ENCODE measurements around the gene AKAP13. TPM values are rescaled to one million over a fixed set of nuclear protein-coding genes. Genes with fewer than 3 reads are reported as not detected.
"Not testable (repeated sequence)": the region's sequence is repeated elsewhere in the genome, so short reads cannot be mapped to it uniquely, and the experiment has no call there.

AKAP13 gene
- total RNA-seq, 2 experiments from 2014 or later = 106 to 113 TPM

GRCh38 chr15:85485956-85486567 is 105.7 kb downstream of the AKAP13 start:
- ChIA-PET CTCF (interaction anchor here (0.7 to 2.6 kb wide), 14 partner anchors 8 to 354 kb away, joined by 3 to 11 read pairs (median 4); no protein-coding TSS in a partner anchor), POLR2A (no interaction called here)
- Mint-ChIP-seq H3K4me1 (ENCODE audit: low read depth) (peaks cover 69% of the 10 kb centered on the region), H3K36me3 (peaks cover 11% of the 10 kb centered on the region), H3K27ac (peak overlapping the region; percentile 32), H3K9me3 (no peaks in the 10 kb centered on the region), H3K27me3 (no peaks in the 10 kb centered on the region), H3K4me3 (no peak overlapping the region)
- intact Hi-C loops (cut with micrococcal nuclease) = loop anchor here (1.0 to 5.0 kb wide), 5 partner anchors 57 to 354 kb away; no protein-coding TSS in a partner anchor
- DNase-seq = peak; percentile 41

- not testable (repeated sequence) for H3K9me3 Mint-ChIP-seq, H3K27me3 Mint-ChIP-seq, H3K27ac Mint-ChIP-seq, H3K4me3 Mint-ChIP-seq, DNase-seq
- intact Hi-C loops (cut with micrococcal nuclease) = loop anchor here (2.0 to 5.0 kb wide), 3 partner anchors 55 to 215 kb away; no protein-coding TSS in a partner anchor
- H3K36me3 Mint-ChIP-seq = peaks cover 11% of the 10 kb centered on the region
- POLR2A ChIA-PET = interaction anchor here (1.2 kb wide), 1 partner anchor 12 kb away, joined by 3 read pairs; no protein-coding TSS in a partner anchor
- peaks cover 55% of the 10 kb centered on the region for H3K4me1 Mint-ChIP-seq (ENCODE audit: low read depth)
- CTCF ChIA-PET = interaction anchor here (0.7 to 5.2 kb wide), 4 partner anchors 17 to 243 kb away, joined by 3 to 43 read pairs (median 10); no protein-coding TSS in a partner anchor
These were observed 107.4 kb downstream of the AKAP13 start for GRCh38 chr15:85487796-85488195.

- Mint-ChIP-seq H3K27me3 (no peaks in the 10 kb centered on the region), H3K27ac (no peak overlapping the region), H3K36me3 (peaks cover 11% of the 10 kb centered on the region), H3K9me3 (no peaks in the 10 kb centered on the region), H3K4me1 (ENCODE audit: low read depth) (peaks cover 64% of the 10 kb centered on the region), H3K4me3 (no peak overlapping the region)
- DNase-seq = no peak
- ChIA-PET POLR2A (interaction anchor here (0.6 to 2.3 kb wide), 6 partner anchors 11 to 218 kb away, joined by 3 to 8 read pairs (median 4); no protein-coding TSS in a partner anchor), CTCF (interaction anchor here (0.7 to 5.2 kb wide), 8 partner anchors 9 to 351 kb away, joined by 3 to 43 read pairs (median 4); no protein-coding TSS in a partner anchor)
- intact Hi-C loops (cut with micrococcal nuclease) = loop anchor here (5.0 kb wide), 2 partner anchors 192 to 213 kb away; no protein-coding TSS in a partner anchor
These were observed 108.6 kb downstream of the AKAP13 start for GRCh38 chr15:85488997-85489396.

GRCh38 chr15:85489773-85490493 is 109.5 kb downstream of the AKAP13 start:
- no peak for DNase-seq
- H3K36me3 Mint-ChIP-seq = peaks cover 11% of the 10 kb centered on the region
- CTCF ChIA-PET = interaction anchor here (0.9 to 5.2 kb wide), 7 partner anchors 11 to 350 kb away, joined by 3 to 43 read pairs (median 5); no protein-coding TSS in a partner anchor
- H3K9me3 Mint-ChIP-seq = no peaks in the 10 kb centered on the region
- POLR2A ChIA-PET = interaction anchor here (1.2 to 2.3 kb wide), 5 partner anchors 10 to 217 kb away, joined by 4 to 8 read pairs (median 4); no protein-coding TSS in a partner anchor
- no peaks in the 10 kb centered on the region for H3K27me3 Mint-ChIP-seq
- H3K4me3 Mint-ChIP-seq = no peak overlapping the region
- H3K27ac Mint-ChIP-seq = peak overlapping the region; percentile 2
- intact Hi-C loops (cut with micrococcal nuclease) = loop anchor here (5.0 kb wide), 2 partner anchors 193 to 212 kb away; no protein-coding TSS in a partner anchor
- peaks cover 67% of the 10 kb centered on the region for H3K4me1 Mint-ChIP-seq (ENCODE audit: low read depth)

- ChIA-PET CTCF (interaction anchor here (1.9 to 5.2 kb wide), 2 partner anchors 14 to 194 kb away, joined by 6 to 43 read pairs; no protein-coding TSS in a partner anchor), POLR2A (interaction anchor here (2.0 to 2.3 kb wide), 2 partner anchors 9 to 92 kb away, joined by 5 to 8 read pairs; no protein-coding TSS in a partner anchor)
- no peak overlapping the region for H3K27ac Mint-ChIP-seq
- no peaks in the 10 kb centered on the region for H3K27me3 Mint-ChIP-seq
- no peaks in the 10 kb centered on the region for H3K9me3 Mint-ChIP-seq
- H3K36me3 Mint-ChIP-seq = peaks cover 11% of the 10 kb centered on the region
- intact Hi-C loops (cut with micrococcal nuclease) = no loop called here
- no peak overlapping the region for H3K4me3 Mint-ChIP-seq
- H3K4me1 Mint-ChIP-seq (ENCODE audit: low read depth) = peaks cover 74% of the 10 kb centered on the region
- no peak for DNase-seq
These were observed 110.5 kb downstream of the AKAP13 start for GRCh38 chr15:85490856-85491255.

GRCh38 chr15:85491691-85492090 is 111.3 kb downstream of the AKAP13 start:
- no peak for DNase-seq

GRCh38 chr15:85492406-85492805 is 112.0 kb downstream of the AKAP13 start:
- peaks cover 8% of the 10 kb centered on the region for H3K36me3 Mint-ChIP-seq
- no peaks in the 10 kb centered on the region for H3K9me3 Mint-ChIP-seq
- POLR2A ChIA-PET = no interaction called here
- CTCF ChIA-PET = interaction anchor here (3.1 kb wide), 1 partner anchor 12 kb away, joined by 21 read pairs; no protein-coding TSS in a partner anchor
- no peak overlapping the region for H3K27ac Mint-ChIP-seq
- no peaks in the 10 kb centered on the region for H3K27me3 Mint-ChIP-seq
- DNase-seq = no peak
- H3K4me3 Mint-ChIP-seq = no peak overlapping the region
- peaks cover 75% of the 10 kb centered on the region for H3K4me1 Mint-ChIP-seq (ENCODE audit: low read depth)
- intact Hi-C loops (cut with micrococcal nuclease) = no loop called here

More at GRCh38 chr15:85491691-85492090, 111.3 kb downstream of the AKAP13 start:
- POLR2A ChIA-PET = no interaction called here
- Mint-ChIP-seq H3K27ac (no peak overlapping the region), H3K4me1 (ENCODE audit: low read depth) (peaks cover 73% of the 10 kb centered on the region), H3K9me3 (no peaks in the 10 kb centered on the region), H3K27me3 (no peaks in the 10 kb centered on the region), H3K36me3 (peaks cover 11% of the 10 kb centered on the region), H3K4me3 (no peak overlapping the region)
- CTCF ChIA-PET = interaction anchor here (1.9 to 5.2 kb wide), 2 partner anchors 13 to 195 kb away, joined by 6 to 43 read pairs; no protein-coding TSS in a partner anchor
- intact Hi-C loops (cut with micrococcal nuclease) = no loop called here

- Mint-ChIP-seq H3K27me3 (no peaks in the 10 kb centered on the region), H3K4me1 (ENCODE audit: low read depth) (peaks cover 75% of the 10 kb centered on the region), H3K27ac (no peak overlapping the region), H3K36me3 (peaks cover 3% of the 10 kb centered on the region), H3K9me3 (no peaks in the 10 kb centered on the region), H3K4me3 (no peak overlapping the region)
- intact Hi-C loops (cut with micrococcal nuclease) = no loop called here
- no peak for DNase-seq
- ChIA-PET CTCF (interaction anchor here (0.9 to 3.1 kb wide), 3 partner anchors 12 to 81 kb away, joined by 3 to 21 read pairs (median 4); no protein-coding TSS in a partner anchor), POLR2A (no interaction called here)
These were observed 112.9 kb downstream of the AKAP13 start for GRCh38 chr15:85493260-85493659.

- Mint-ChIP-seq H3K36me3 (peaks cover 1% of the 10 kb centered on the region), H3K27ac (no peak overlapping the region), H3K9me3 (no peaks in the 10 kb centered on the region), H3K4me3 (no peak overlapping the region), H3K4me1 (ENCODE audit: low read depth) (peaks cover 75% of the 10 kb centered on the region), H3K27me3 (no peaks in the 10 kb centered on the region)
- DNase-seq = no peak
- CTCF ChIA-PET = interaction anchor here (0.9 to 3.1 kb wide), 3 partner anchors 8 to 82 kb away, joined by 3 to 21 read pairs (median 3); no protein-coding TSS in a partner anchor
- intact Hi-C loops (cut with micrococcal nuclease) = no loop called here
- POLR2A ChIA-PET = no interaction called here
These were observed 113.8 kb downstream of the AKAP13 start for GRCh38 chr15:85494048-85494777.

GRCh38 chr15:85495096-85495495 is 114.7 kb downstream of the AKAP13 start:
- Mint-ChIP-seq H3K4me1 (ENCODE audit: low read depth) (peaks cover 75% of the 10 kb centered on the region), H3K36me3 (no peaks in the 10 kb centered on the region), H3K27me3 (no peaks in the 10 kb centered on the region), H3K9me3 (no peaks in the 10 kb centered on the region), H3K4me3 (no peak overlapping the region), H3K27ac (no peak overlapping the region)
- POLR2A ChIA-PET = no interaction called here
- intact Hi-C loops (cut with micrococcal nuclease) = no loop called here
- CTCF ChIA-PET = interaction anchor here (1.2 to 3.1 kb wide), 2 partner anchors 9 to 10 kb away, joined by 3 to 21 read pairs; no protein-coding TSS in a partner anchor
- no peak for DNase-seq

- intact Hi-C loops (cut with micrococcal nuclease) = no loop called here
- H3K4me1 Mint-ChIP-seq (ENCODE audit: low read depth) = peaks cover 75% of the 10 kb centered on the region
- ChIA-PET CTCF (interaction anchor here (3.1 kb wide), 1 partner anchor 9 kb away, joined by 21 read pairs; no protein-coding TSS in a partner anchor), POLR2A (no interaction called here)
- no peaks in the 10 kb centered on the region for H3K36me3 Mint-ChIP-seq
- no peak overlapping the region for H3K27ac Mint-ChIP-seq
- H3K27me3 Mint-ChIP-seq = no peaks in the 10 kb centered on the region
- H3K9me3 Mint-ChIP-seq = no peaks in the 10 kb centered on the region
- no peak overlapping the region for H3K4me3 Mint-ChIP-seq
- DNase-seq = no peak
These were observed 115.1 kb downstream of the AKAP13 start for GRCh38 chr15:85495544-85495943.

Data from activated CD4-positive, alpha-beta memory T cell treated with anti-CD3 and anti-CD28 coated beads for 36 hours (primary cell).